NT2/D1 (cell line): ENCODE data around the gene POLE2.

Experiments used
- SUZ12 ChIP-seq: IDR thresholded peaks from 2 replicates; pipeline ENCODE4 v1.6.1; 2011; ENCODE audit not compliant: insufficient read length, insufficient read depth; ENCODE audit errors: extremely low read depth
- YY1 ChIP-seq: IDR thresholded peaks from 2 replicates; pipeline ENCODE4 v1.6.1; 2011; ENCODE audit not compliant: insufficient read length, insufficient read depth
- ZNF274 ChIP-seq: IDR thresholded peaks from 2 replicates; pipeline ENCODE4 v1.6.1; 2011; ENCODE audit warnings: mild to moderate bottlenecking, low read depth, low read length

GRCh38 chr14:49623387-49623786 is 64.6 kb downstream of the POLE2 start:
- TF ChIP-seq SUZ12 (no peak), ZNF274 (no peak), YY1 (no peak)
